ENCODE data around the gene TBC1D24.
"Not testable (repeated sequence)": the region's sequence is repeated elsewhere in the genome, so short reads cannot be mapped to it uniquely, and the experiment has no call there.

The TBC1D24 gene

GRCh38 chr16:2533912-2534311 lies 59.0 kb downstream of the TBC1D24 start:
- no peak for DNase-seq

DNA sequence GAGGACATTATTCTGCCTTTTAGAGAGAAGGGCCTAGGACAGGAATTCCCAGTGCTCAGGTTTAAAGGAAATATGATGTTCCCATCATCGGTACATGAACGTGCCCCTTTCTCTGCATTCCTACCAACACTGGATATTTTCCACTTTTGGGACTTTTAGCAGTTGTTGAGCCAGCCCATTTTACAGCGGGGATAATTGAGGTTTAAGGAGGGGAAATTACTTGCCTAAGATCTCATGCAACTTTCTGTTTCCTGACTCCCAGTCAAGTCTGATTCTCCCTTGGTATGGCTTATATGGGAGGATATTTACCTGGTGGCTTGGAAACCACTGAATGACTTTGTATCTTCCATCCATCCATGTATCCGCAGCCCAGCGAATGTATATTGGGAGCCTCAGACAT lies 59.4 kb downstream of the TBC1D24 start:
- not testable (repeated sequence) for DNase-seq

GRCh38 chr16:2535625-2536013 lies 60.7 kb downstream of the TBC1D24 start:
- no peak for DNase-seq

DNA sequence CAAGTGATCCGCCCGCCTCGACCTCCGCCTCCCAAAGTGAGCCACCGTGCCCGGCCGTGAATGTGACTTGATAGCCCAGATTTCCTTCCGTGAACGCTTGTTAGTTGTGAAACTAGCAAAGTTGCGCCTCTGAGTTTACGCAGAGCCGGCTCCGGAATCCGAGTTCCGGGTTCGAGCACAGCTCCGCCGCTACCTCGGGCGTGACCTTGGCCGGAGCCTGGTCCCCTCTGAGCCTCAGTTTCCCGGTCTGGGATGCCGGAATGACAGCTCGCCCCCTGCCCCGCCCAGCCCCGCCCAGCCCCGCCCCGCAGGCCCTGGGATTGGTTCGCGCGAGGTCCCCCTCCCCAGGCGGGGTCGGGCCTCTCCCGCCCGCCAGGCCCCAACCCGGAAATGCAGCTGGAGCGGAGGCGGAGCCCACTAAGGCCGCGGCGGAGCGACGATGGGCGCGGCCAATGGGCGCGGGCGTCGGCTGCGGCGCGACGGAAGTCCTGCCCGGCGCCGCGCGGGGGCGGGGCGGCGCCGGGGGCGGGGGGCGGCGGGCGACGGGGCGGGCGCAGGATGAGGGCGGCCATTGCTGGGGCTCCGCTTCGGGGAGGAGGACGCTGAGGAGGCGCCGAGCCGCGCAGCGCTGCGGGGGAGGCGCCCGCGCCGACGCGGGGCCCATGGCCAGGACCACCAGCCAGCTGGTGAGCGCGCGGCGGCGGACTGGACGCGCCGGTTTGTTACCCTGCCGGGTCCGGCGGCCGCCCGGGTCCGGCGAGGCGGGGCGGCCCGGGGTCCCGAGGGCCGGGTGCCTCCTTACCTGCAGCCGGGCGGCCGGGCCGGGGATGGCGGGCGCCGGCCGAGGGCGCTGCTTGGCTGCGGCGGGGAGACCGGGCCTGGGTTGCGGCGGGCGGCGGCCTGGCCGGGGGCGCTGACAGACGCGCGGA lies 62.8 kb downstream of the TBC1D24 start, which contains the start of gene PDPK1:
PDPK1 (plus strand) TSS at position 571 of the 929 bp plus-strand sequence; CDS start at position 663, 92 bp downstream.
- peak; percentile 68 for DNase-seq

- not testable (repeated sequence) for DNase-seq
Measured at GRCh38 chr16:2539192-2539844, 64.4 kb downstream of the TBC1D24 start.

- DNase-seq = not testable (repeated sequence)
Measured at GRCh38 chr16:2539845-2540458, 65.0 kb downstream of the TBC1D24 start.

- DNase-seq = not testable (repeated sequence)
Measured at GRCh38 chr16:2540912-2541311, 66.0 kb downstream of the TBC1D24 start.

DNA sequence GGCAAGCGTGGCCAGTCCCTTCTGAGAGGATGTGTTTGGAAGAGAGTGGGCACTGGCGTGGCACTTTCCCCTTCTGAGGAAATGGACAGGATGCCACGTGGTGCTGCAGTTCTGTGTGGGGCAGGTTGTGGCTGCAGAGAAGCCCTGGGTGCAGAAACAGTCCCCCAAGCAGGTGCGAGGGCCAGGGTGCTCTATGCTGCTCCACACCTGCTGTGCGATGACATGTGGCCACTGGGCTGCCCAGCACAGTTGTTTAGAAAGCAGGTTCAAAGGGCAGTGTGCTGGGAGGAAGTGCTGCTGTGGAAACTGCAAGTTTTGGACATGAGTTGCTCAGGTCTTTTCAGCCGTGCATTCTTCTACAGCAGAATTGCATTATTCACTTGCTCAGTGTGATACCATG lies 66.5 kb downstream of the TBC1D24 start:
- DNase-seq = not testable (repeated sequence)

GRCh38 chr16:2543771-2544170 lies 68.8 kb downstream of the TBC1D24 start:
- DNase-seq = not testable (repeated sequence)

DNA sequence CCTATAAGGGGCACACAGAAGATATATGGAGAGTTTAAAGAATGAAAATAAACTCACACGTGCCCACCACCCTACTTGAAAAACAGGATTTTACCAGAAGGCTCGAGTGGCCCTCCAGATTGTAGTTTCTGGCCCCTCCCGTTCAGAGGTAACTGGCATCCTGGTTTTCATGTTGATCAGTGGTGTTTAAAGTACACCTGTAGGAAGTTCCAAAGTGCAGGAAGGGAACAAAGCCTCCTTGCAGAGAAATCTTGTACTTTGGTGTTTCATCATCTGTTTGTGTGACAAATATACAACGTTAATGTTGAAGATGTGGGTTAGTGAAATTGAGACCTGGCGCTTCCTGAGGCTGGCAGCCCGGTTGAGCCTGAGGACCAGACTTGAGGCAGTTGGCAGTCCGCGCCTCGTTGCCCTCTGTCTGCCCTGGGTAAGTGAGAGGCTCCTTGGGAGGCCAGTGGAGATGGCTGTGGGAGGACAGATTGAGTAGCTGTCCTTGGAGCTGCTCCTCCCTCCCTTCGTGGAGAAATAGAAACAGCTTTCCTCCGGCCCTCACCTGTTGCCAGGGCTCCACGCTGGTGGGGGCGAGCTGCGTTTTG lies 75.5 kb downstream of the TBC1D24 start:
- not testable (repeated sequence) for DNase-seq

- not testable (repeated sequence) for DNase-seq
Measured at GRCh38 chr16:2551420-2551889, 76.5 kb downstream of the TBC1D24 start.

DNA sequence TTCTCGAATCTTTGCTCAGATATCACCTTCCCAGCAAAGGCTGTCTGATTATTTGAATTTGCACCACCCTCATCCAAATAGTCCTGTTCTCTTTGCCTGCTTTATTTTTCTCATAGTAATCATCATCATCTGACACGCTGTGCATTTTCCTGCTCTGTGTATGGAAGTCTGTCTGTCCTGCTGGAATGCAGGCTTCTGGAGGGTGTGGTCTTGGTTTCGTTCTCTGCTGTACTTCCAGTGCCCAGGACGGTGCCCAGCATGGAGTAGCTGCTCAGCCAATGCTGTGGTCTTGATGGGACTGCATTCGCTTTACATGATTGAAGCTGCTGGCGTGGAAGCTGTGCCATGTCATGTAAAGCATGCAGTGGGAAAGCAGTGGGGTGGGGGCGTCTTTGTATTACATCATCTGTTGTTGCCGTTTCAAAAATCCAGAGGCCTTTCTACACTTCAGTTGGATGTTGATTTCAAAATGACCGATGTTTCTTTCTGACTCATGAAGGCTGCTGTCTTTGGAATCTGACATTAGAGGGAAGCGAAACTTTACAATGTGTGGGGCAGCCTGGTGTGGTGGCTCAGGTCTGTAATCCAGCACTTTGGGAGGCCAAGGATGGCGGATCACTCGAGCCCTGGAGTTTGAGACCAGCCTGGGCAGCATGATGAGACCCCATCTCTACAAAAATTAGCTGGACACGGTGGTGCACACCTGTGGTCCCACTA lies 79.9 kb downstream of the TBC1D24 start:
- not testable (repeated sequence) for DNase-seq
